Vagina (tissue), 2 donors: ENCODE results near the gene ZNF442. TPM values are rescaled to one million over a fixed set of nuclear protein-coding genes. Genes with fewer than 3 reads are reported as not detected.
"Not testable (repeated sequence)": the region's sequence is repeated elsewhere in the genome, so short reads cannot be mapped to it uniquely, and the experiment has no call there.

Experiments used
- DNase-seq, 2 donors: peaks; one replicate each; pipeline ENCODE4 v3.0.0-alpha.2; 2017; ENCODE audit errors: extremely low spot score in 2 of 2
- H3K27ac ChIP-seq: fragments of 200-600 bp; sonication (generic); one replicate; pipeline ENCODE4 v1.5.1; 2019
- H3K27me3 ChIP-seq: fragments of 200-600 bp; sonication (generic); one replicate; pipeline ENCODE4 v1.5.1; 2019
- H3K36me3 ChIP-seq, 2 donors: fragments of 200-600 bp; sonication (generic); one replicate each; pipeline ENCODE4 v1.5.1; 2017 to 2019
- H3K4me1 ChIP-seq: fragments of 200-600 bp; sonication (generic); one replicate; pipeline ENCODE4 v1.5.1; 2019
- H3K4me3 ChIP-seq, 2 donors: fragments of 200-600 bp; sonication (generic); 1 replicate in 1 of 2; 2 replicates in 1 of 2; pipeline ENCODE4 v1.5.1; 2016 to 2019
- H3K9me3 ChIP-seq: fragments of 200-600 bp; sonication (generic); one replicate; pipeline ENCODE4 v1.5.1; 2019
- CTCF ChIP-seq, 3 experiments: fragments of 450-650 bp in 2 of 3; fragments of 200-600 bp in 1 of 3; sonication (generic) in 1 of 3; IDR thresholded peaks; one replicate each; pipeline ENCODE4 v1.5.1; 2017 to 2019; ENCODE audit warnings: antibody characterized with exemption in 3 of 3, mild to moderate bottlenecking in 2 of 3, moderate library complexity in 2 of 3
- POLR2A ChIP-seq, 2 donors: fragments of 450-650 bp; IDR thresholded peaks; one replicate each; pipeline ENCODE4 v1.6.1; 2017; ENCODE audit warnings: antibody characterized with exemption in 2 of 2, mild to moderate bottlenecking in 2 of 2, moderate library complexity in 2 of 2
- POLR2AphosphoS5 ChIP-seq, 2 donors: sonication (generic); formaldehyde crosslinking; IDR thresholded peaks; one replicate each; pipeline ENCODE4 v1.9.0; 2017; ENCODE audit warnings: antibody characterized with exemption in 2 of 2, mild to moderate bottlenecking in 2 of 2, low read depth in 1 of 2; ENCODE audit not compliant: insufficient read depth in 1 of 2
- intact Hi-C: fragments of 100-400 bp; cut with DNase I; formaldehyde crosslinking; loops from one replicate; pipeline ENCODE4 v1.15.1; 2023
- total RNA-seq: library from RNA; depleted of rRNA; stranded (reverse); fragments of >200 nt; gene quantifications from one replicate; pipeline ENCODE4 v1.2.3, GENCODE V29; 2016

The ZNF442 gene
- 2.2 TPM for total RNA-seq

- no peaks in the 10 kb centered on the region for H3K9me3 ChIP-seq
- peak; percentile 97 for DNase-seq
- H3K4me3 ChIP-seq = peak within 1 kb of the TSS; percentile 72 to 83
- no peaks in the 10 kb centered on the region for H3K27me3 ChIP-seq
- intact Hi-C loops = no loop called here
- TF ChIP-seq CTCF (IDR thresholded peaks at IDR 0.05) (peak in 2 of 3 experiments; percentile 30 to 53), POLR2AphosphoS5 (IDR thresholded peaks at IDR 0.05; ENCODE audit: insufficient read depth in 1 of 2, low read depth in 1 of 2) (peak; percentile 88 to 95), POLR2A (IDR thresholded peaks at IDR 0.05) (peak in 1 of 2 donors; percentile 63)
- H3K36me3 ChIP-seq = no peaks in the 10 kb centered on the region
- H3K4me1 ChIP-seq = peaks cover 16% of the 10 kb centered on the region
- peak within 1 kb of the TSS; percentile 83 for H3K27ac ChIP-seq
These were observed at the start of gene ZNF442 for GRCh38 chr19:12365236-12366162. Gene ZNF442 (minus strand): TSS chr19:12365683. CDS start chr19:12363631, 2,052 bp downstream.

GRCh38 chr19:12411893-12412292 lies 46.4 kb upstream of the ZNF442 start:
- intact Hi-C loops = no loop called here
- no peak overlapping the region for H3K27ac ChIP-seq

GRCh38 chr19:12400633-12401502 lies 35.4 kb upstream of the ZNF442 start, which contains the start of gene ZNF799:
Gene ZNF799 (minus strand): TSS chr19:12401271. CDS start chr19:12401070, 201 bp downstream.
- peak within 1 kb of the TSS; percentile 71 to 87 for H3K4me3 ChIP-seq
- H3K36me3 ChIP-seq = no peaks in the 10 kb centered on the region
- TF ChIP-seq POLR2A (IDR thresholded peaks at IDR 0.05) (peak in 1 of 2 donors; percentile 40), CTCF (IDR thresholded peaks at IDR 0.05) (no peak), POLR2AphosphoS5 (IDR thresholded peaks at IDR 0.05; ENCODE audit: insufficient read depth in 1 of 2, low read depth in 1 of 2) (peak; percentile 91)
- peaks cover 8% of the 10 kb centered on the region for H3K4me1 ChIP-seq
- peak within 1 kb of the TSS; percentile 76 for H3K27ac ChIP-seq
- no peaks in the 10 kb centered on the region for H3K9me3 ChIP-seq
- no peaks in the 10 kb centered on the region for H3K27me3 ChIP-seq
- intact Hi-C loops = no loop called here
- peak; percentile 96 to 98 for DNase-seq

More at GRCh38 chr19:12411893-12412292, 46.4 kb upstream of the ZNF442 start:
- Histone ChIP-seq H3K9me3 (no peaks in the 10 kb centered on the region), H3K27me3 (no peaks in the 10 kb centered on the region), H3K4me3 (no peak overlapping the region), H3K4me1 (no peaks in the 10 kb centered on the region), H3K36me3 (no peaks in the 10 kb centered on the region)
- no peak for DNase-seq
- TF ChIP-seq POLR2AphosphoS5 (IDR thresholded peaks at IDR 0.05; ENCODE audit: insufficient read depth in 1 of 2, low read depth in 1 of 2) = no peak
- no peak for TF ChIP-seq POLR2A (IDR thresholded peaks at IDR 0.05)
- no peak for TF ChIP-seq CTCF (IDR thresholded peaks at IDR 0.05)

DNA sequence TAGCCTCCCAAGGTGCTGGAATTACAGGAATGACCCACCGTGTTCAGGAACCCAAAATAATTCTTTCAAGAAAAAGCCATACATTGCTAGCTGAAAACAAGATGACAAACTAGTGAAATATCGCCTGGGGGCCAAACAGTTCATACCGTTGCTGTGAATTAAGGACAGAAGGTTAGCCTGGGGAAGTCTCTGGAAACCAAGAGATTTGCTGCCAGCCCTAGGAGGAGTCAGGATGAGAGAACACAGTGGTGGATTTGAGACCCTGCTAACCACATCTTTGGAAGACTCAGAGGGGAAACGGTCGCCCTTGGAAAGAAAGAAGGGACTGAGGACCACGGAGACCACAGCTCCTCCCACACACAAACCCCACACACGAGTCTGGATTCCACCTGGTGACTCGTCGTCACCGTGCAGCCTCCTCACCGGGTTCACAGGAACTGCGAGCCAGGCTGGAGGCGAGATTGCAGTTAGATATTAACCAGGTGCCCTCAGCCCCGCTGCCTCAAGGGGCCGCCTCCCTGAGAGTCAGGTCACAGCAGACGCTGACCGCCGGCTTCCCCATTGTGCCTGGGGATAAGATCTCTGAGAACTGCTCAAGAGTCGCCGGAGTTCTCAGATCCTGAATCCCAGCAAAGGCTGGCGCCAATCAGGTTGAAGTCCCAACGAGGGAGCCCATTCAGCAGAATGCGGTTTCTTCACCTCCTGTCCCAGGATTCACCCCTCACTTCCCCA lies 34.6 kb upstream of the ZNF442 start:
- H3K4me1 ChIP-seq, intact Hi-C loops, DNase-seq, H3K27me3 ChIP-seq, H3K36me3 ChIP-seq, H3K9me3 ChIP-seq: not testable (repeated sequence)
- peak overlapping the region; percentile 71 to 87 for H3K4me3 ChIP-seq
- peak overlapping the region; percentile 76 for H3K27ac ChIP-seq

GRCh38 chr19:12391148-12391547 lies 25.7 kb upstream of the ZNF442 start:
- H3K27ac ChIP-seq, H3K4me3 ChIP-seq, H3K27me3 ChIP-seq, DNase-seq, H3K4me1 ChIP-seq, H3K9me3 ChIP-seq, intact Hi-C loops: not testable (repeated sequence)
- peaks cover 0 to 25% of the 10 kb centered on the region in 2 donors for H3K36me3 ChIP-seq

DNA sequence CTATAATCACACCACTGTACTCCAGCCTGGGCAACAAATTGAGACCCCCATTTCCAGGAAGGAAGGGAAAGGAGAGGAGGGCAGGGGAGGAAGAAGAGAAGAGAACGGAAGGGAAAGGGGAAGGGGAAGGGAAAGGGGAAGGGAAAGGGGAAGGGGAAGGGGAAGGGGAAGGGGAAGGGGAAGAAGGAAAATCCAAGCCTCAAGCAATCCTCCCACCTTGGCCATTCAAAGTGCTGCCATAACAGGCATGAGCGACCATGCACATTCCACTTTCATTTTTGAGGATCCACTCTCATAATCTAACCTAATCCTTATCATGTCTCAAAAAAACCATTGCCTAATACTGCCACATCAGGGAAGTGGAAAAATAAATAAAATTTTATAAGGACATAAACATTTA lies 20.9 kb upstream of the ZNF442 start:
- peaks cover 0 to 42% of the 10 kb centered on the region in 2 donors for H3K36me3 ChIP-seq
- H3K9me3 ChIP-seq, H3K4me3 ChIP-seq: not testable (repeated sequence)

More for the DNA sequence above, 20.9 kb upstream of the ZNF442 start:
- H3K4me1 ChIP-seq, H3K27me3 ChIP-seq, DNase-seq, intact Hi-C loops, H3K27ac ChIP-seq: not testable (repeated sequence)
